SU-DHL-6 (cell line): ENCODE data around the gene HIRIP3.

ENCODE experiments used
- EZH2phosphoT487 ChIP-seq: fragments of 200-600 bp; sonication (generic), shearing (Covaris generic); conservative IDR thresholded peaks from 2 replicates; pipeline ENCODE4 v1.6.1; 2018; ENCODE audit warnings: mild to moderate bottlenecking, antibody characterized with exemption, low read length, moderate library complexity, mixed read lengths
- TF ChIP-seq, protein P1 (sequence below): fragments of 200-600 bp; sonication (generic); IDR thresholded peaks from one replicate; pipeline ENCODE4 v1.5.1; 2017; ENCODE audit warnings: antibody characterized with exemption, mild to moderate bottlenecking, low read length, moderate library complexity; ENCODE audit not compliant: insufficient read depth, poor library complexity, severe bottlenecking

- TF ChIP-seq, protein P1, sequence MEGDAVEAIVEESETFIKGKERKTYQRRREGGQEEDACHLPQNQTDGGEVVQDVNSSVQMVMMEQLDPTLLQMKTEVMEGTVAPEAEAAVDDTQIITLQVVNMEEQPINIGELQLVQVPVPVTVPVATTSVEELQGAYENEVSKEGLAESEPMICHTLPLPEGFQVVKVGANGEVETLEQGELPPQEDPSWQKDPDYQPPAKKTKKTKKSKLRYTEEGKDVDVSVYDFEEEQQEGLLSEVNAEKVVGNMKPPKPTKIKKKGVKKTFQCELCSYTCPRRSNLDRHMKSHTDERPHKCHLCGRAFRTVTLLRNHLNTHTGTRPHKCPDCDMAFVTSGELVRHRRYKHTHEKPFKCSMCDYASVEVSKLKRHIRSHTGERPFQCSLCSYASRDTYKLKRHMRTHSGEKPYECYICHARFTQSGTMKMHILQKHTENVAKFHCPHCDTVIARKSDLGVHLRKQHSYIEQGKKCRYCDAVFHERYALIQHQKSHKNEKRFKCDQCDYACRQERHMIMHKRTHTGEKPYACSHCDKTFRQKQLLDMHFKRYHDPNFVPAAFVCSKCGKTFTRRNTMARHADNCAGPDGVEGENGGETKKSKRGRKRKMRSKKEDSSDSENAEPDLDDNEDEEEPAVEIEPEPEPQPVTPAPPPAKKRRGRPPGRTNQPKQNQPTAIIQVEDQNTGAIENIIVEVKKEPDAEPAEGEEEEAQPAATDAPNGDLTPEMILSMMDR = no peak
- no peak for TF ChIP-seq EZH2phosphoT487
These were observed 19.5 kb downstream of the HIRIP3 start for GRCh38 chr16:29975811-29976511.
